Large intestine (tissue), 3 donors: ENCODE results near the gene CNOT2. TPM values are rescaled to one million over a fixed set of nuclear protein-coding genes. Genes with fewer than 3 reads are reported as not detected.

Source experiments
- DNase-seq, 2 donors: peaks; one replicate each; pipeline versions ENCODE4 v3.0.0 to v3.0.0-alpha.2; 2013
- H3K27ac ChIP-seq: one replicate; pipeline ENCODE4 v1.5.1; 2013; ENCODE audit warnings: low read length
- H3K27me3 ChIP-seq: 2 replicates; pipeline ENCODE4 v1.6.1; 2013; ENCODE audit warnings: low read length; ENCODE audit not compliant: control insufficient read depth, insufficient read depth
- H3K36me3 ChIP-seq: 2 replicates; pipeline ENCODE4 v1.6.1; 2013; ENCODE audit warnings: low read length; ENCODE audit not compliant: control insufficient read depth, insufficient read depth
- H3K4me1 ChIP-seq: one replicate; pipeline ENCODE4 v1.6.1; 2013; ENCODE audit warnings: low read length; ENCODE audit not compliant: control insufficient read depth, insufficient read depth
- H3K4me3 ChIP-seq: one replicate; pipeline ENCODE4 v1.5.1; 2013; ENCODE audit warnings: low read length
- H3K9me3 ChIP-seq: one replicate; pipeline ENCODE4 v1.6.1; 2013; ENCODE audit warnings: mild to moderate bottlenecking, low read depth, low read length, moderate library complexity; ENCODE audit not compliant: control insufficient read depth
- WGBS: methylation state at CpG from one replicate; pipeline ENCODE4 v1.1.5; 2013; ENCODE audit warnings: low lambda C conversion rate; ENCODE audit not compliant: insufficient coverage; 5-methylcytosine and 5-hydroxymethylcytosine counted together
- polyA plus RNA-seq: library from polyadenylated mRNA; unstranded; fragments of 120-200 nt; gene quantifications from one replicate; pipeline ENCODE4 v1.2.1, GENCODE V29; 2013

Gene CNOT2
- polyA plus RNA-seq, 1 donor = 80.2 TPM

DNA sequence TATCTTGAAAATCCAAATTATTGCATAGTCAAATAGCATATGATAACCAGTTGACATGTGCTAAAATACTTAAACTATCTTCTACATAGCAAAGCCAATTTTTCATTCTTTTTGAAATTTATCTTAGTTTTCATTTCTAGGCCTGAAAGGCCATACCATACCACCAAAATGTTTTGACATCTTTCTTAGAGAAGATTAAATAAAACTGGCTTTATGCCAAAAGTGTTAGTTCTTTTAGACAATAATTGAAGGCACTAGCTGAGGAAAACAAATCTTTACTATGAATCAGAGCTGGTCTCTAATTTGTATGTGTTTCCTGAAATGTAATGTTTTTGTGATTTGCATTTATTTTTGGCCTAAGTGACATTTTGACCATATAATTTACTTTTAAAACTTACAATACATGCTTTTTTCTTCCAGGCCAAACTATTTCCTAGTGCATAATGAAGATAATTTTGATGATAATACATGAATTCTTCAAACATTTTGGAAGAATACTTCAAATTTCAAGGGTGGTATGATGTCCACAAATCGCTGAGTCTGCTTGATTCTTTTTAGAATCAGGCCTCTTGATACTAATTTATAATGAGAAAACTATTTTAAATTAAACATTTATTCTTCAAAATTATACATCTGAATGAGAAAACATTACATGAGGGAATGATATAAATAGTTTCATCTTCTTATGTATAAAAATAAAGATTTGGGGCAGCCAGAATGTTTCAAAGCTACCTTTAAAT, 116.4 kb downstream of the CNOT2 start:
- Histone ChIP-seq H3K4me1 (no peaks in the 10 kb centered on the region), H3K27ac (no peak overlapping the region), H3K36me3 (peaks cover 3% of the 10 kb centered on the region), H3K9me3 (no peaks in the 10 kb centered on the region), H3K27me3 (peaks cover 11% of the 10 kb centered on the region), H3K4me3 (no peak overlapping the region)
- 100% methylated on average over 1 of the region's 1 CpG for WGBS
- DNase-seq = no peak

DNA sequence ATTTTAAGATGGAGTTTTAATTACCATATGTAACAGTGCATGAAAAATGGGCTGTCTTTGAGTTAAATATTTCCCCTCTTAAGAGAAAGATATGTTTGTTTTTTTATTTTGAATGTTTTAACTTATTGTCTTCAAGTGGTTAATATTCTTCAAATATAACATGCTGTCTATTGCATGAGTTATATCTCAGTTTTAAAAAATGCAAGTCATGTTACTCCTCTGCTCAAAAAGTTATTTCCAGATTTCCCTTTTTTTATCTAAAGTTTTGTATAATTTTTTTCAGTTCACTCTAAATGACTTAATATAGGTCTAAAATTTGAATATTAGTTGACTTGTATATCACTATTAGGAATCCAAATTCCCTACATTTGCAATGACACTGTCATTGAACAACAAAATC, 117.0 kb downstream of the CNOT2 start:
- no peaks in the 10 kb centered on the region for H3K36me3 ChIP-seq
- H3K4me1 ChIP-seq = peaks cover 4% of the 10 kb centered on the region
- no peak for DNase-seq
- H3K27ac ChIP-seq = no peak overlapping the region
- H3K9me3 ChIP-seq = no peaks in the 10 kb centered on the region
- no peak overlapping the region for H3K4me3 ChIP-seq
- peaks cover 17% of the 10 kb centered on the region for H3K27me3 ChIP-seq

DNA sequence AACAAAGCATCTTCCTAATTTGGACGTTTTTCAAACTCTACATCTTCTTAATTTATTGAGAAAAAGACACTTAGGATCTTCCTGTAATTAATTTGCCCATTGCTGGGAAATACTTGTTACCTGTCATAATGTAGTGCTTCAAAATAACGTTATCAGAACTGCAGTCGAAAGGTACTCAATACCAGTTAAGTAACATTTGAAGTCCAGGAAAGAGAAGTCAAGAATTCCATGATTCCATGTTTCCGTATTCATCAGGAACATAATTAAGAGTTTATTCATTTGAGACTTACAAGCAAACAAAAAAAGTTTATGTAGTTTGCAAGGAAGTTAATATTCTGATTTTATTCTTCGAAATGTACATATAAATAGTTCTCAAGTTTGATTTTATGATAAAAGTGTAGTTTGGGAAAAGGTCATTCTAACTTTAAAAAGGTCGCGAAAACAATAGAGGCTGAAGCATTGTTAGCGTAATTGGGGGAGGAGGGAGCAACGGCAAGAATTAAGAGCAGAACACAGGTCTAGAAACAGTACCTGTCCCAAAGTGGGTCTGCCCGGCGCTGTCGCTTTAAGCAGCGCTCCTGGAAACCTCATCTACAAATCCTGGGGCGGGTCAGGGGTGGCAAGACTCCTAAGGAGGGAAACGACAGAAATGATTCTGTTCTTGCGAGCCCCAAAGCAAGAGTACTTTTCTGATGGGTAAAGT, 121.6 kb downstream of the CNOT2 start:
- Histone ChIP-seq H3K4me1 (peaks cover 13% of the 10 kb centered on the region), H3K27ac (no peak overlapping the region), H3K9me3 (no peaks in the 10 kb centered on the region), H3K36me3 (no peaks in the 10 kb centered on the region), H3K27me3 (peaks cover 33% of the 10 kb centered on the region), H3K4me3 (peak overlapping the region; percentile 59)
- no peak for DNase-seq
- 32% methylated on average over 5 of the region's 16 CpGs for WGBS

DNA sequence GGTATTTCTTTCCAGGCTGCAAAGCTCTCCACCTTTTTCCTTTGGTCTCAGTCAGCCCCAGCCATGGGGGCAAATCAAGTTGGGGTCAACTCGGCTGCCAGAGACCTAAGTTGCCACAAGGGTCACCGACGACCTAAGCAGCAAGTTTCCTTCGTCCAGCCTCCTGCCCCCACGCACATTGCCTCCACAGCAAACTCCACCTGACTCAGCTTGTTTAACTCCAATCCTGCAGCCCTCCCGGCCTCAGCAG, 122.1 kb downstream of the CNOT2 start:
- H3K27ac ChIP-seq = no peak overlapping the region
- no peaks in the 10 kb centered on the region for H3K9me3 ChIP-seq
- no peak for DNase-seq
- H3K4me1 ChIP-seq = peaks cover 13% of the 10 kb centered on the region
- WGBS = no CpG with 5 or more reads among the region's 6 CpGs
- peaks cover 33% of the 10 kb centered on the region for H3K27me3 ChIP-seq
- no peaks in the 10 kb centered on the region for H3K36me3 ChIP-seq
- H3K4me3 ChIP-seq = peak overlapping the region; percentile 59

DNA sequence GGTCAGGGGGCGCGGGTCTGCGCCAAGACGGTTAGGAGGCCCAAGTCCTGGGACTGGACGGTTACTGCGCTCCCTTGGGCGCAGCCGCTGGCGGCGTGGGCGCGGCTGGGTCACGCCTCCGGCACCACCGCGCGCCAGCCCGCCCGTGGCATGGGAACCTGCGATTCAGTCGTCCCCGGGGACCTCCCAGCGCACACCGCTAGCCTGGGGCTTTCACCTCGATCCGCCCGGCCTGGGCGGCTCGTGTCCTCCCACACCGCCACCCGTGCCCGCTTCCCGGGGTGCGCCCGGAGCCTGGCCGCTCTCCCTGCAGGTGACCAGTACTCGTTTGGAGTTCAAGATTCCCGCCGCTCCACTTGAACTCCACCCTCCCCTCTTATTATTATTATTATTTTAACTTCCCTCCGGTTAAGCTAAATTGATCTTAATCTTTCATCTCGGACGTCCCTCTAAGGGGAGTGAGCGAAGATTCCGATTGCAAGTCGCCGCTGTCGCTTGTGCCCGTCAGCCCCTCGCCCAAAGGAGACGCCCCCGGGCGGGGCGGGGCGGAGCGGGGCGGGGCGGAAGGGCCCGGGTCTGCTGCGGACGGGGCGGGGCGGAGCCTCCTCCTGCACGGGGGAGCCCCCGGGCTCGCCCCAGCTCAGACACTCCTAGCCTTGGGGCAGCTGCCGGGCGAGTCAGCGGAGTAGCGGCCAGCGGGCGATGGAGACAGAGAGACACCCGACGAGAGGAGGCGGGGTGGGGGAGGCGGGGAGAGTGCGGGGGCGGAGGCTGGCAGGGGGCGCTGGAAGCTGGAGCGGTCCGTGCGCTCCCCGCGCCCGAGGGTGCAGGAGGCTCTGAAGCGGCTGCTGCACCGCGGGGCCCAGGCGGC, 122.7 kb downstream of the CNOT2 start, which contains the start of gene KCNMB4:
TSS of gene KCNMB4 (plus strand) at position 643 of the 871 bp plus-strand sequence. CDS start 445 bp downstream, outside the sequence.
- Histone ChIP-seq H3K9me3 (no peaks in the 10 kb centered on the region), H3K36me3 (no peaks in the 10 kb centered on the region), H3K4me3 (peak within 1 kb of the TSS; percentile 68), H3K4me1 (peaks cover 13% of the 10 kb centered on the region), H3K27me3 (peaks cover 33% of the 10 kb centered on the region), H3K27ac (no peak within 1 kb of the TSS)
- WGBS = no CpG with 5 or more reads among the region's 88 CpGs
- peak; percentile 46 to 48 for DNase-seq

DNA sequence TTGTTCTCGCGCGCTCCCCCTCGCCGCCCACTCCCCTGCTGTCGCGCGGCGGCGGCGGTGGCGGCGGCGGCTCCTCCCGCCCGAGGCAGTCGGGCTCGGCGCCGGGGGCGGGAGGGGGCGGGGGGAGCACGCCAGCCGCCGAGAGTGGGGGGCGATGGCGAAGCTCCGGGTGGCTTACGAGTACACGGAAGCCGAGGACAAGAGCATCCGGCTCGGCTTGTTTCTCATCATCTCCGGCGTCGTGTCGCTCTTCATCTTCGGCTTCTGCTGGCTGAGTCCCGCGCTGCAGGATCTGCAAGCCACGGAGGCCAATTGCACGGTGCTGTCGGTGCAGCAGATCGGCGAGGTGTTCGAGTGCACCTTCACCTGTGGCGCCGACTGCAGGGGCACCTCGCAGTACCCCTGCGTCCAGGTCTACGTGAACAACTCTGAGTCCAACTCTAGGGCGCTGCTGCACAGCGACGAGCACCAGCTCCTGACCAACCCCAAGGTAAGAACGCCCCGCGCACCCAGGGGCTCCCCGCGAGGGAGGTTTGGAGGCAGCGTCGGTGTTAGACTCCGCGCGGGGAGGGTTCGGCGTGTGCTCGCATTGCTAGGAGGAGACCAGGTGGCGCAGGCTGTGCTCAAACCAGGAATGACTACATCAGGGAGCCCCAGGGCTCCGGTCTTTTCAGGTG, 123.5 kb downstream of the CNOT2 start:
- peak; percentile 12 to 63 for DNase-seq
- WGBS = no CpG with 5 or more reads among the region's 69 CpGs
- H3K4me3 ChIP-seq = peak overlapping the region; percentile 68
- peaks cover 13% of the 10 kb centered on the region for H3K4me1 ChIP-seq
- no peaks in the 10 kb centered on the region for H3K36me3 ChIP-seq
- H3K27ac ChIP-seq = no peak overlapping the region
- no peaks in the 10 kb centered on the region for H3K9me3 ChIP-seq
- H3K27me3 ChIP-seq = peaks cover 32% of the 10 kb centered on the region

DNA sequence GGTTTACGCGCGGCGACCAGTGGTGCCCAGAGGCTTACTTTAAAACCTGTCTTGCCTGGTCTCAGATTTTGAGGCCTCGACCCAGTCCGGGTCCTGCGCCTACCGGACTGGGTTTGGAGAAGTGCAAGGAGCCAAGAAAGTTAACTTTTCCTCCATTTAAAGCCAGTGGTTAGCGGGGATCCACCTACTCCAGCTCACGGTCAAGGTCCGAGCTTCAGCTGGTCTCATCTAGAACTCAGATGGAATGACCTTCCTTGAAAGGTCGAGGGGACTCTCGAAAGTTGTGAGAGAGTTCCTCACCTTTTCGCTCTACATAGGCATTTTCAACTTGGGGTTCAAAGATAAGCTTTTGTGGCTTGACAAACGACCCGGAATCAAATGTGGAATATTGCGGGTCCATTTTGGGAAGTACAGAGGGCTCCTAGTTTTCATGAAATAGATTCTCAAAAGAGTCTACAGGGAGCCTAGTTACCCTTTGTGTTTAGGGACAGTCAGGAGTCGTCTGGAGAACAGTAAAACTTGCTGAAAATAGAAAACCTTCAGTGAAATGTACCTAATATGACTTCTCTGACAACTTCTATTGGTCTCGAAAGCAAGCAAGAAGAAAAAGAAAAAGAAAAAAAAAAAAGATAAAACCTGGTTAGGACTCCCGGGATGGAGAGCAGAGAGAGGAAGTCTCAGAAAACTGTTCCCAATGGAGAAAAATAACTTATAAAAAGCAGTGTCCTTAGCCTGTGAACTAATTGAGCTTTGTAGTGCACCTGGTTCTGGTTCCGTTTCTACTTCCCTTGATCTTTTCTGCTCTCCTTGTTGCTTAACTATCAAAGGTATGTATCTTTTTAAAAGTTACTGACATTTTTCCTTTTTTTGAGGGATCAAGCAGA, 124.3 kb downstream of the CNOT2 start:
- peaks cover 31% of the 10 kb centered on the region for H3K27me3 ChIP-seq
- WGBS = 13% methylated on average over 5 of the region's 21 CpGs
- H3K9me3 ChIP-seq = no peaks in the 10 kb centered on the region
- no peak overlapping the region for H3K27ac ChIP-seq
- peak; percentile 16 to 61 for DNase-seq
- H3K4me1 ChIP-seq = peaks cover 13% of the 10 kb centered on the region
- no peaks in the 10 kb centered on the region for H3K36me3 ChIP-seq
- H3K4me3 ChIP-seq = peak overlapping the region; percentile 68

DNA sequence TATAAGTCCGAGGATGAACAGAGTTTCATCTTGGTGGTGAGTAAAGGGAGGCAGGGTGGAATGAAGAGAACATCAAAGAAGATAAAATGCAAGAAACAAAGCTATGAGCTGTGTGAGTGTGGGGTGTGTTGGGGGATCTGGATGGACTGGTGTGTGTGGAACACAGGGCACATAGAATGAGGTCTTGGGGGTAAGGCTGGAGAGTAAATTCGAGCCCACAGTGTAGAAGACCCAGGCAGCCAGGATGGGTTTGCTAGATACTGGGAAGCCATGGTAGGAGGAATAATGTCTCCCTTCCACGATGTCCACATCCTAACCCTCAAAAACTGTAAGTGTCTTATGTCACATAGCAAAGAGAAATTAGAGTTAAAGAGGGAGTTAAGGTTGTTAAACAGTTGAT, 129.6 kb downstream of the CNOT2 start:
- Histone ChIP-seq H3K4me1 (no peaks in the 10 kb centered on the region), H3K9me3 (no peaks in the 10 kb centered on the region), H3K27ac (no peak overlapping the region), H3K36me3 (no peaks in the 10 kb centered on the region), H3K27me3 (peaks cover under 1% of the 10 kb centered on the region), H3K4me3 (no peak overlapping the region)
- DNase-seq = no peak
- WGBS = 100% methylated on average over 1 of the region's 3 CpGs

DNA sequence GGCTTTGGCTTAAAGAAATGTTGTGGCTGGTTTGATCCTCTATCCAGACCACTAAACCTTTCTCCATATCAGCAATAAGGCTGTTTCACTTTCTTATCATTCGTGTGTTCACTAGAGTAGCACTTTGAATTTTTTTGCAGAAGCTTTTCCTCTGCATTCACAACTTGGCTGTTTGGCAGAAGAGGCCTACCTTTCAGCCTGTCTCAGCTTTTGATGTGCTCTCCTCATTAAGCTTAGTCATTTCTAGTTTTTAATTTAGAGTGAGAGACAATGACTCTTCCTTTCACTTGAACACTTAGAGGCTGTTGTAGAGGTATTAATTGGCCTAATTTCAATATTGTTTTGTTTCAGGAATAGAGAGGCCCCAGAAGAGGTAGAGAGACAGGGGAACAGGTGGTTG, 136.6 kb downstream of the CNOT2 start:
- WGBS = 60% methylated on average over 1 of the region's 1 CpG
- Histone ChIP-seq H3K4me1 (no peaks in the 10 kb centered on the region), H3K9me3 (peaks cover 4% of the 10 kb centered on the region), H3K4me3 (no peak overlapping the region), H3K36me3 (no peaks in the 10 kb centered on the region), H3K27me3 (no peaks in the 10 kb centered on the region), H3K27ac (no peak overlapping the region)
- DNase-seq = no peak
